Chondrocyte (in vitro differentiated cells): ENCODE results near the gene CCDC154. TPM values are rescaled to one million over a fixed set of nuclear protein-coding genes. Genes with fewer than 3 reads are reported as not detected.

Source experiments
- DNase-seq: peaks from one replicate; pipeline ENCODE4 v3.0.0; 2021; ENCODE audit warnings: mixed read lengths, low spot score
- H3K27ac Mint-ChIP-seq: one replicate; pipeline ENCODE4 v1.8.0; 2021; ENCODE audit warnings: mild to moderate bottlenecking, moderate library complexity, mixed read lengths; ENCODE audit not compliant: unreplicated experiment
- H3K27me3 Mint-ChIP-seq: 2 replicates; pipeline ENCODE4 v1.8.0; 2021; ENCODE audit warnings: low read depth, mixed read lengths
- H3K36me3 Mint-ChIP-seq: 2 replicates; pipeline ENCODE4 v1.8.0; 2021; ENCODE audit warnings: low read depth, mixed read lengths
- H3K4me1 Mint-ChIP-seq: 2 replicates; pipeline ENCODE4 v1.8.0; 2021; ENCODE audit warnings: low read depth, mild to moderate bottlenecking, mixed read lengths
- H3K4me3 Mint-ChIP-seq: one replicate; pipeline ENCODE4 v1.8.0; 2021; ENCODE audit warnings: mild to moderate bottlenecking, moderate library complexity, mixed read lengths; ENCODE audit not compliant: unreplicated experiment
- H3K9me3 Mint-ChIP-seq: 2 replicates; pipeline ENCODE4 v1.8.0; 2021; ENCODE audit warnings: low read depth, mixed read lengths
- total RNA-seq: library from RNA; stranded (reverse); gene quantifications from 3 replicates; pipeline ENCODE4 v1.2.1, GENCODE V29; 2021
- TF ChIP-seq, protein P1 (sequence below): fragments of 200-600 bp; sonication (generic); IDR thresholded peaks from 2 replicates; pipeline ENCODE4 v1.5.0; 2021; ENCODE audit warnings: antibody characterized with exemption, mild to moderate bottlenecking, moderate library complexity

Gene CCDC154
- total RNA-seq, 1 donor from 2014 or later: 1.3 TPM

DNA sequence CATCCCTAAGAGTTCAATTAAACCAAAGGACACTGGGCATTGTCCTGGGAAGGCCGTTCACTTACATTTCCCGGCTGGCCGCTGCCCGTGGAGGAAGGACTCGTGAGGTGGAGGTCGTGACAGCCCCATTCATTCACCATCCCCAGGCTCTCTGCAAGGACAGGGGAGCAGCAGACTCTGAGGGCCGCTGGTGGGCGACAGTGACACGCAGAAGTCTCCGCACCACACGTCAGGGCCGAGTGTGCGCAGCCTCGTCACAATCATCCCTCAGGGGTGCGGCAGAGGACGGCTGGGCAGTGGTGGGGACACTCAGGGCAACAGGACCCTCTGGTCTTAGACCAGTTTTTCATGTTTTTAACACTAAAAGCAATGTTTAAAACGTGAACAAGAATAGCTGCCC is 51.5 kb downstream of the CCDC154 start:
- Mint-ChIP-seq H3K27me3 (no peaks in the 10 kb centered on the region), H3K4me1 (no peaks in the 10 kb centered on the region), H3K4me3 (no peak overlapping the region), H3K27ac (no peak overlapping the region), H3K9me3 (no peaks in the 10 kb centered on the region), H3K36me3 (peaks cover 5% of the 10 kb centered on the region)
- DNase-seq: no peak
- TF ChIP-seq, protein P1, sequence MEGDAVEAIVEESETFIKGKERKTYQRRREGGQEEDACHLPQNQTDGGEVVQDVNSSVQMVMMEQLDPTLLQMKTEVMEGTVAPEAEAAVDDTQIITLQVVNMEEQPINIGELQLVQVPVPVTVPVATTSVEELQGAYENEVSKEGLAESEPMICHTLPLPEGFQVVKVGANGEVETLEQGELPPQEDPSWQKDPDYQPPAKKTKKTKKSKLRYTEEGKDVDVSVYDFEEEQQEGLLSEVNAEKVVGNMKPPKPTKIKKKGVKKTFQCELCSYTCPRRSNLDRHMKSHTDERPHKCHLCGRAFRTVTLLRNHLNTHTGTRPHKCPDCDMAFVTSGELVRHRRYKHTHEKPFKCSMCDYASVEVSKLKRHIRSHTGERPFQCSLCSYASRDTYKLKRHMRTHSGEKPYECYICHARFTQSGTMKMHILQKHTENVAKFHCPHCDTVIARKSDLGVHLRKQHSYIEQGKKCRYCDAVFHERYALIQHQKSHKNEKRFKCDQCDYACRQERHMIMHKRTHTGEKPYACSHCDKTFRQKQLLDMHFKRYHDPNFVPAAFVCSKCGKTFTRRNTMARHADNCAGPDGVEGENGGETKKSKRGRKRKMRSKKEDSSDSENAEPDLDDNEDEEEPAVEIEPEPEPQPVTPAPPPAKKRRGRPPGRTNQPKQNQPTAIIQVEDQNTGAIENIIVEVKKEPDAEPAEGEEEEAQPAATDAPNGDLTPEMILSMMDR: no peak

DNA sequence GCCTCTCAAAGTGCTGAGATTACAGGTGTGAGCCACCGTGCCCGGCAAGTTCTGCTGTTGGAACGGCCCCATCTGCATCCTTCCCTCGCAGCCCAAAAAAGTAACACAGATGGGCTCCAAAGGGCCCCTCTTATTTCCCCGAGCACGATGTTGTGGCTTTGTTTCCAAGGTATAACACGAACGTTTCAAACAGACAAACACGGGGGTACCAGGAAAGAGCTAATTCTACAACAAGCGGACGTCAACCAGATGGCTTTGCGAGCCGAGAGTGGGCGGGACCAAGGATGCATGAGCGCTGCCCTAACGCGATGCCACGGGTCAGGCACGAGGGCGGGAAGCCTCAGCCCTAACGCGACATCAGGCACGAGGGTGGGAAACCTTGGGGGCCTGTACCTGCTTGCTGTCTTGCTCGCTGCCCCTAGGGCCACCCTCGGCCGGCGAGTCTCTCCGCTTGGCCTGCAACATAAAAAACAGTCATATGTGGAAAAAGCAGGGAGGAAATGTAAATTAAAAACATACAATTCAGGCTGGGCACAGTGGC is 54.0 kb downstream of the CCDC154 start:
- no peak for DNase-seq
- Mint-ChIP-seq H3K9me3 (no peaks in the 10 kb centered on the region), H3K4me1 (no peaks in the 10 kb centered on the region), H3K27ac (no peak overlapping the region), H3K4me3 (no peak overlapping the region), H3K27me3 (no peaks in the 10 kb centered on the region), H3K36me3 (peaks cover 5% of the 10 kb centered on the region)
- TF ChIP-seq, protein P1: no peak

DNA sequence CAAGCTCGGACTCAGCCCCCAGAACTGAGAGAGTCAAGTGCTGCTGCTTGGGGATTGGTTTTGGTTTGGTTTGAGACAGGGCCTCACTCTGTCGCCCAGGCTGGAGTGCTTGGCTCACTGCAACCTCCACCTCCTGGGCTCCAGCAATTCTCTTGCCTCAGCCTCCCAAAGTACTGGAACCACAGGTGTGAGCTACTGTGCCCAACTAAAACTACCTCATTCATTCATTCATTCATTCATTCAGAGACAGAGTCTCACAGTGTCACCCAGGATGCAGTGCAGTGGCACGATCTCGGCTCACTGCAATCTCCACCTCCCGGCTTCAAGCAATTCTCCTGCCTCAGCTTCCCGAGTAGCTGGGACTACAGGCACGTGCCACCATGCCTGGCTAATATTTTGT is 54.6 kb downstream of the CCDC154 start:
- no peaks in the 10 kb centered on the region for H3K4me1 Mint-ChIP-seq
- H3K9me3 Mint-ChIP-seq: no peaks in the 10 kb centered on the region
- no peaks in the 10 kb centered on the region for H3K27me3 Mint-ChIP-seq
- no peak overlapping the region for H3K27ac Mint-ChIP-seq
- TF ChIP-seq, protein P1: no peak
- peaks cover 6% of the 10 kb centered on the region for H3K36me3 Mint-ChIP-seq
- no peak overlapping the region for H3K4me3 Mint-ChIP-seq
- no peak for DNase-seq

DNA sequence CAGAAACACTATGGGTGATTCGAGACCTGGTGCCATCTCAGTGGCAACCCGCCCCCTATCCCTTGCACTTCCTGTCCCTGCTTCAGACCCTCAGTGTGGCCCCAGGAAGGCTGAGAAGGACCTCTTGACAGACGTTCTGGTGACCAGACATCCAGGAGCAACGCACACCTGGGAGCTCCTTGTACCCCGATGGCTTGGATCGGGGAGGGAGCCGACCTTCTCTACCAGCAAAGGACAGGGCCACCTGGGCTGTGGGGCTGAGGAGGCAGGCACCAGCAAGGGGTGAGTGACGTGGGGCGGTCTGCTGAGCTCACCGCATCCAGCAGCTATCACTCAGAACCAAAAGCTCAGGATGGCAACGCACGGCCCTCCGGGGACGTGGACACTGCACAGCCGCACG is 57.0 kb downstream of the CCDC154 start:
- Mint-ChIP-seq H3K36me3 (peaks cover 4% of the 10 kb centered on the region), H3K27me3 (no peaks in the 10 kb centered on the region), H3K9me3 (no peaks in the 10 kb centered on the region), H3K4me3 (no peak overlapping the region), H3K4me1 (no peaks in the 10 kb centered on the region), H3K27ac (no peak overlapping the region)
- TF ChIP-seq, protein P1: no peak
- DNase-seq: no peak

DNA sequence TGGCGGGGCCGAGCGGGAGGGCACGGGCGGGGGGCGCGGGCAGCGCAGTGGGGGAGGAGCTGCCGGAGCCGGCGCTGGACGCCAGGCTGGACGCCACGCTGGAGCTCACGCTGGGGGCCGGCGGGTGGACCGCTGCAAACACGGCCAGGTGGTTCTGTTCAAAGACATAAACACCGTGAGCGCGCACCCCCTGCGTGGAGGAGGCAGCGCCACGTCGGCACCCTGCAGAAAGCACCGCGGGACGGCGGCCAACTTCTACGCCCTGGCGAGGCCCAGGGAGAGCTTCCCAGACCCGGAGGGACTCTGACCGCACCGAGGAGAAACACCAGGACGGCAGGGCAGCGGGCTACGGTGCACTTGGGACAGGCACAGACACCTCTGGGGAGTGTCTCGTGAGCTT is 59.1 kb downstream of the CCDC154 start:
- Mint-ChIP-seq H3K9me3 (no peaks in the 10 kb centered on the region), H3K4me1 (peaks cover under 1% of the 10 kb centered on the region), H3K27me3 (no peaks in the 10 kb centered on the region), H3K36me3 (peaks cover 3% of the 10 kb centered on the region), H3K27ac (no peak overlapping the region), H3K4me3 (no peak overlapping the region)
- no peak for DNase-seq
- TF ChIP-seq, protein P1: no peak

Other genes starting within 250 kb of the CCDC154 start
- not detected in 3 replicates for gene TPSG1, start 219.3 kb downstream of the CCDC154 start, total RNA-seq
- not detected in 3 replicates for gene TPSB2, start 214.4 kb downstream of the CCDC154 start, total RNA-seq
- gene TPSAB1, start 203.9 kb downstream of the CCDC154 start, total RNA-seq: not detected in 3 replicates
- not detected in 3 replicates for gene TPSD1, start 188.5 kb downstream of the CCDC154 start, total RNA-seq
- gene UBE2I, start 134.9 kb downstream of the CCDC154 start, total RNA-seq: 97.9 to 110 TPM (median 105 TPM) in 3 replicates
- 0.36 to 1.7 TPM (median 1.5 TPM) in 3 replicates for gene BAIAP3, start 110.9 kb downstream of the CCDC154 start, total RNA-seq
- 52.2 to 56.8 TPM (median 56.0 TPM) in 3 replicates for gene TSR3, start 92.7 kb downstream of the CCDC154 start, total RNA-seq
- gene GNPTG, start 92.6 kb downstream of the CCDC154 start, total RNA-seq: 58.3 to 68.4 TPM (median 60.7 TPM) in 3 replicates
- gene UNKL, start 29.9 kb downstream of the CCDC154 start, total RNA-seq: 12.3 to 16.1 TPM (median 12.6 TPM) in 3 replicates
- 7.9 to 11.0 TPM (median 9.3 TPM) in 3 replicates for gene UQCC4, start 23.8 kb downstream of the CCDC154 start, total RNA-seq
- not detected in 3 replicates for gene PERCC1, start 13.5 kb downstream of the CCDC154 start, total RNA-seq
- gene CLCN7, start 30.5 kb upstream of the CCDC154 start, total RNA-seq: 81.7 to 97.0 TPM (median 95.2 TPM) in 3 replicates
- not detected in 3 replicates for gene PTX4, start 44.4 kb upstream of the CCDC154 start, total RNA-seq
- 19.3 to 30.9 TPM (median 21.7 TPM) in 3 replicates for gene TELO2, start 48.8 kb upstream of the CCDC154 start, total RNA-seq
- gene TMEM204, start 89.1 kb upstream of the CCDC154 start, total RNA-seq: 2.9 to 9.7 TPM (median 8.4 TPM) in 3 replicates
- gene IFT140, start 167.5 kb upstream of the CCDC154 start, total RNA-seq: 15.0 to 23.2 TPM (median 17.8 TPM) in 3 replicates
- 17.8 to 21.2 TPM (median 20.5 TPM) in 3 replicates for gene CRAMP1, start 167.8 kb upstream of the CCDC154 start, total RNA-seq
- gene JPT2, start 233.7 kb upstream of the CCDC154 start, total RNA-seq: 59.2 to 65.9 TPM (median 63.0 TPM) in 3 replicates